CD14-positive monocyte (primary cell): Measurements from ENCODE around the gene S1PR3. TPM values are rescaled to one million over a fixed set of nuclear protein-coding genes. Genes with fewer than 3 reads are reported as not detected.

Source experiments
- DNase-seq, 3 donors: peaks; one replicate each; pipeline ENCODE4 v3.0.0-alpha.2; 2011 to 2022
- H2AFZ ChIP-seq: 2 replicates; pipeline ENCODE4 v1.6.0; 2012; ENCODE audit warnings: mild to moderate bottlenecking, low read depth, low read length, inconsistent platforms; ENCODE audit not compliant: insufficient read depth, poor library complexity, severe bottlenecking
- H3K27ac ChIP-seq, 2 donors: 1 replicate in 1 of 2; 2 replicates in 1 of 2; pipeline ENCODE4 v1.5.1; 2012 to 2013; ENCODE audit warnings: low read length in 2 of 2, control low read depth in 1 of 2, inconsistent platforms in 1 of 2, low read depth in 1 of 2, mild to moderate bottlenecking in 1 of 2
- H3K27me3 ChIP-seq, 2 donors: one replicate each; pipeline versions ENCODE4 v1.6.0 to v1.6.1; 2011 to 2013; ENCODE audit warnings: low read length in 2 of 2; ENCODE audit not compliant: control insufficient read depth in 2 of 2, insufficient read depth in 2 of 2
- H3K36me3 ChIP-seq, 2 donors: replicated peaks in 1 of 2; 1 replicate in 1 of 2; 2 replicates in 1 of 2; pipeline versions ENCODE4 v1.5.1 to v1.6.1; 2012 to 2013; ENCODE audit warnings: low read length in 2 of 2, control low read depth in 1 of 2, inconsistent platforms in 1 of 2, mild to moderate bottlenecking in 1 of 2; ENCODE audit not compliant: insufficient read depth in 2 of 2, control insufficient read depth in 1 of 2
- H3K4me1 ChIP-seq, 2 donors: 1 replicate in 1 of 2; 2 replicates in 1 of 2; pipeline versions ENCODE4 v1.5.1 to v1.6.1; 2012 to 2013; ENCODE audit warnings: low read length in 2 of 2, control low read depth in 1 of 2, inconsistent platforms in 1 of 2, mild to moderate bottlenecking in 1 of 2, moderate library complexity in 1 of 2; ENCODE audit not compliant: insufficient read depth in 2 of 2, control insufficient read depth in 1 of 2
- H3K4me2 ChIP-seq: replicated peaks from 2 replicates; pipeline ENCODE3; 2012; ENCODE audit warnings: low read length, moderate library complexity, mild to moderate bottlenecking; ENCODE audit not compliant: poor library complexity, severe bottlenecking; ENCODE audit errors: extremely low read depth
- H3K4me3 ChIP-seq, 3 experiments: fragments of 200-600 bp in 1 of 3; sonication (generic) in 1 of 3; replicated peaks in 1 of 3; 1 replicate in 2 of 3; 2 replicates in 1 of 3; pipeline ENCODE4 v1.5.1; 2011 to 2013; ENCODE audit warnings: low read length in 3 of 3, mild to moderate bottlenecking in 3 of 3, control low read depth in 2 of 3, low read depth in 2 of 3, inconsistent platforms in 1 of 3, moderate library complexity in 1 of 3
- H3K79me2 ChIP-seq: 2 replicates; pipeline ENCODE4 v1.6.0; 2012; ENCODE audit warnings: mild to moderate bottlenecking, control low read depth, inconsistent platforms, low read length, moderate library complexity; ENCODE audit not compliant: insufficient read depth
- H3K9ac ChIP-seq: 2 replicates; pipeline ENCODE4 v1.6.0; 2017; ENCODE audit warnings: low read length, mild to moderate bottlenecking; ENCODE audit not compliant: insufficient read depth, poor library complexity, severe bottlenecking
- H3K9me3 ChIP-seq, 2 donors: replicated peaks in 1 of 2; 1 replicate in 1 of 2; 2 replicates in 1 of 2; pipeline versions ENCODE4 v1.5.1 to v1.6.1; 2012 to 2013; ENCODE audit warnings: low read length in 2 of 2, control low read depth in 1 of 2; ENCODE audit not compliant: control insufficient read depth in 1 of 2, insufficient read depth in 1 of 2
- H4K20me1 ChIP-seq: 2 replicates; pipeline ENCODE4 v1.6.0; 2012; ENCODE audit warnings: mild to moderate bottlenecking, low read length, control low read depth, moderate library complexity; ENCODE audit not compliant: insufficient read depth
- H3K27ac Mint-ChIP-seq, 7 donors: one replicate each; pipeline ENCODE4 v1.8.0; 2020; ENCODE audit warnings: mild to moderate bottlenecking in 7 of 7, mixed read lengths in 7 of 7, moderate library complexity in 6 of 7, inconsistent platforms in 2 of 7
- H3K27me3 Mint-ChIP-seq, 3 donors: one replicate each; pipeline ENCODE4 v1.8.0; 2021 to 2022; ENCODE audit warnings: low read depth in 3 of 3, mild to moderate bottlenecking in 3 of 3, mixed read lengths in 3 of 3, moderate library complexity in 3 of 3, inconsistent platforms in 1 of 3
- H3K36me3 Mint-ChIP-seq, 2 donors: one replicate each; pipeline ENCODE4 v1.8.0; 2020; ENCODE audit warnings: mixed read lengths in 2 of 2, inconsistent platforms in 1 of 2, mild to moderate bottlenecking in 1 of 2
- H3K4me1 Mint-ChIP-seq: one replicate; pipeline ENCODE4 v1.8.0; 2020; ENCODE audit warnings: mild to moderate bottlenecking, mixed read lengths
- H3K4me3 Mint-ChIP-seq, 2 donors: one replicate each; pipeline ENCODE4 v1.8.0; 2020; ENCODE audit warnings: mild to moderate bottlenecking in 2 of 2, mixed read lengths in 2 of 2, moderate library complexity in 1 of 2
- H3K9me3 Mint-ChIP-seq, 7 donors: one replicate each; pipeline ENCODE4 v1.8.0; 2020 to 2022; ENCODE audit warnings: mixed read lengths in 7 of 7, mild to moderate bottlenecking in 6 of 7, moderate library complexity in 6 of 7, inconsistent platforms in 2 of 7
- WGBS: methylation state at CpG from one replicate; pipeline ENCODE4 v1.1.5; 2013; ENCODE audit warnings: missing lambda C conversion rate; ENCODE audit not compliant: insufficient coverage; 5-methylcytosine and 5-hydroxymethylcytosine counted together
- intact Hi-C, 2 donors: fragments of 100-400 bp; cut with micrococcal nuclease; formaldehyde crosslinking; loops; one replicate each; pipeline versions ENCODE4 v1.15.0 to v1.15.1; 2023
- polyA plus RNA-seq, 3 donors: library from polyadenylated mRNA; depleted of rRNA in 1 of 3; unstranded in 2 of 3; stranded (reverse) in 1 of 3; fragments of 300-500 nt in 2 of 3; fragments of >200 nt in 1 of 3; fragmentation: Illumina TruSeq in 2 of 3; gene quantifications; 1 replicate in 2 of 3; 2 replicates in 1 of 3; pipeline ENCODE4 v1.2.3, GENCODE V29; 2012 to 2021
- TF ChIP-seq, protein P1 (sequence below): fragments of 200-600 bp; IDR thresholded peaks from one replicate; pipeline ENCODE4 v1.8.0; 2022; ENCODE audit warnings: antibody characterized with exemption, mild to moderate bottlenecking

S1PR3 gene
- polyA plus RNA-seq, 3 donors: 28.2 to 59.7 (median 30.6) TPM

DNA sequence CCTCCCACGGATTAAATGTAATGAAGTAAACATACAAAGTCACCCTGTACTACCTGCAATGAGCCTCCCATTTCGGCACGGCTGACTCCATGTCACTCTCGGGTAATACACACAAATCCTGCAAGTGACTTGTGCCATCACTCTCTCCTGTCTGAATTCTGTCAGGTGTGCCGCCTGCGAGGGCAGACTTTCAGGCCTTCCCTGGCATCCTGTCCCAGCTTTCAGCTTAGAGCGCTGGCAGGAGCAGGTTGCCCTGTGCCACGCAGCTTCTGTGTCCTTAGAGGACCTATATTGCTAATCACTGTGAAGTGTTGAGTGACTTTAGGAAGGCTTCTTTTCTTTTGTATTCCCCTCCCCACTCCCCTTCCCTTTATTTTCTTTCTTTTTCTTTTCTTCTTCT, 25.8 kb upstream of the S1PR3 start:
- Histone ChIP-seq H3K36me3 (no peaks in the 10 kb centered on the region), H3K79me2 (no peaks in the 10 kb centered on the region), H3K27ac (no peak overlapping the region), H3K4me3 (no peak overlapping the region), H3K4me2 (no peak overlapping the region), H3K4me1 (no peaks in the 10 kb centered on the region), H3K9ac (no peak overlapping the region), H4K20me1 (no peaks in the 10 kb centered on the region), H3K27me3 (peaks cover 4 to 10% of the 10 kb centered on the region in 2 donors), H2AFZ (no peak overlapping the region), H3K9me3 (no peaks in the 10 kb centered on the region)
- H3K36me3 Mint-ChIP-seq: no peaks in the 10 kb centered on the region
- intact Hi-C loops: no loop called here
- no peak overlapping the region for H3K27ac Mint-ChIP-seq
- peaks cover 15 to 25% (median 25%) of the 10 kb centered on the region in 3 donors for H3K27me3 Mint-ChIP-seq
- peaks cover 5 to 9% (median 6%) of the 10 kb centered on the region in 7 donors for H3K9me3 Mint-ChIP-seq
- no peak for DNase-seq
- H3K4me3 Mint-ChIP-seq: no peak overlapping the region
- peaks cover 4% of the 10 kb centered on the region for H3K4me1 Mint-ChIP-seq
- TF ChIP-seq, protein P1, sequence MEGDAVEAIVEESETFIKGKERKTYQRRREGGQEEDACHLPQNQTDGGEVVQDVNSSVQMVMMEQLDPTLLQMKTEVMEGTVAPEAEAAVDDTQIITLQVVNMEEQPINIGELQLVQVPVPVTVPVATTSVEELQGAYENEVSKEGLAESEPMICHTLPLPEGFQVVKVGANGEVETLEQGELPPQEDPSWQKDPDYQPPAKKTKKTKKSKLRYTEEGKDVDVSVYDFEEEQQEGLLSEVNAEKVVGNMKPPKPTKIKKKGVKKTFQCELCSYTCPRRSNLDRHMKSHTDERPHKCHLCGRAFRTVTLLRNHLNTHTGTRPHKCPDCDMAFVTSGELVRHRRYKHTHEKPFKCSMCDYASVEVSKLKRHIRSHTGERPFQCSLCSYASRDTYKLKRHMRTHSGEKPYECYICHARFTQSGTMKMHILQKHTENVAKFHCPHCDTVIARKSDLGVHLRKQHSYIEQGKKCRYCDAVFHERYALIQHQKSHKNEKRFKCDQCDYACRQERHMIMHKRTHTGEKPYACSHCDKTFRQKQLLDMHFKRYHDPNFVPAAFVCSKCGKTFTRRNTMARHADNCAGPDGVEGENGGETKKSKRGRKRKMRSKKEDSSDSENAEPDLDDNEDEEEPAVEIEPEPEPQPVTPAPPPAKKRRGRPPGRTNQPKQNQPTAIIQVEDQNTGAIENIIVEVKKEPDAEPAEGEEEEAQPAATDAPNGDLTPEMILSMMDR: no peak
- WGBS: 95% methylated on average over 4 of the region's 8 CpGs

GRCh38 chr9:88966894-88967676, 24.2 kb upstream of the S1PR3 start:
- H3K27me3 Mint-ChIP-seq: peaks cover 16 to 21% (median 17%) of the 10 kb centered on the region in 3 donors
- no peak overlapping the region for H3K27ac ChIP-seq

More at GRCh38 chr9:88966894-88967676, 24.2 kb upstream of the S1PR3 start:
- DNase-seq: no peak
- Histone ChIP-seq H3K9me3 (no peaks in the 10 kb centered on the region), H3K9ac (no peak overlapping the region), H3K4me2 (no peak overlapping the region), H3K27me3 (no peaks in the 10 kb centered on the region), H4K20me1 (no peaks in the 10 kb centered on the region), H3K4me3 (no peak overlapping the region), H3K36me3 (no peaks in the 10 kb centered on the region), H3K4me1 (no peaks in the 10 kb centered on the region), H2AFZ (no peak overlapping the region), H3K79me2 (no peaks in the 10 kb centered on the region)
- intact Hi-C loops: no loop called here
- Mint-ChIP-seq H3K36me3 (no peaks in the 10 kb centered on the region), H3K27ac (no peak overlapping the region), H3K9me3 (peaks cover 5 to 8% (median 6%) of the 10 kb centered on the region in 7 donors), H3K4me3 (no peak overlapping the region), H3K4me1 (peaks cover 4% of the 10 kb centered on the region)
- 90% methylated on average over 8 of the region's 10 CpGs for WGBS
- TF ChIP-seq, protein P1: no peak
